Sciatic nerve (tissue), 2 donors: Measurements from ENCODE around the gene UBE3B. TPM values are rescaled to one million over a fixed set of nuclear protein-coding genes. Genes with fewer than 3 reads are reported as not detected.

Source experiments
- ATAC-seq: fragments of 200-7000 bp; cut with Tn5 transposase; one replicate; pipeline ENCODE4 v1.9.1; 2020; ENCODE audit warnings: mild to moderate bottlenecking, moderate library complexity
- DNase-seq: peaks from one replicate; pipeline ENCODE4 v3.0.0-alpha.2; 2020; ENCODE audit warnings: low spot score
- intact Hi-C: fragments of 100-400 bp; cut with DNase I; formaldehyde crosslinking; loops from one replicate; pipeline ENCODE4 v1.14.2; 2022
- total RNA-seq: library from RNA; stranded (reverse); fragmentation: NEBNext Ultra II Directional; extraction: Animal tissue kit (Norgen Biotek cat#: 25700); gene quantifications from one replicate; pipeline ENCODE4 v1.2.1, GENCODE V29; 2021
- donor health status: DM: no; HTN: no; CAD: no.
- donor health status: DM: no; HTN: no; CAD: no.

The UBE3B gene
- total RNA-seq, 1 donor from 2014 or later = 40.4 TPM

GRCh38 chr12:109518820-109519665 is 41.6 kb downstream of the UBE3B start:
- intact Hi-C loops = no loop called here
- DNase-seq = peak; percentile 78

GRCh38 chr12:109519787-109520186 is 42.4 kb downstream of the UBE3B start:
- DNase-seq = no peak
- no peak for ATAC-seq
- intact Hi-C loops = no loop called here

More at GRCh38 chr12:109518820-109519665, 41.6 kb downstream of the UBE3B start:
- ATAC-seq = peak; percentile 64

GRCh38 chr12:109521831-109522230 is 44.4 kb downstream of the UBE3B start:
- DNase-seq = no peak
- intact Hi-C loops = no loop called here
- no peak for ATAC-seq

- DNase-seq (no peak), ATAC-seq (peak; percentile 25)
- intact Hi-C loops = no loop called here
These were observed 45.6 kb downstream of the UBE3B start for GRCh38 chr12:109523071-109523470.

DNA sequence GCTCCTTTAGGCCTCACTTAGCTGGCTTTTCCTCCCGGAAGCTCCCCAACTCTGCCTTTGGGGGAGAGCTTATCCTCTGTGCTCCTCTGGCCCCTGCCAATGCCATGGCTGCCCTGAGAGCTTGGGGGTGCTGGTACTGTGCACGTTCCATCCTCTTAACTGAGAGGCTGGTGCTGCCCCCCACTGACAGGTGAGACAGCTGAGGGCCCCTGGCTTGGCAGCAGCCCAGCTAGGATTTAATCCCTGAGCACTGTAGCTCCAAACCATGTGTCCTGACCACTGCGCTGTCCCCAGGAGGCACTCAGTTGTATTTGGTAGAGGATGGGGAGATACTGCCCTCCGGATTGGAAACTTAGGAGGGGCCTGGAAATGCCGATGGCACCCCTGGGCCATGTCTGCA is 46.1 kb downstream of the UBE3B start:
- intact Hi-C loops = no loop called here

GRCh38 chr12:109524466-109525278 is 47.2 kb downstream of the UBE3B start:
- intact Hi-C loops = no loop called here
- no peak for ATAC-seq
- DNase-seq = no peak

More for the DNA sequence above, 46.1 kb downstream of the UBE3B start:
- no peak for ATAC-seq
- DNase-seq = no peak

DNA sequence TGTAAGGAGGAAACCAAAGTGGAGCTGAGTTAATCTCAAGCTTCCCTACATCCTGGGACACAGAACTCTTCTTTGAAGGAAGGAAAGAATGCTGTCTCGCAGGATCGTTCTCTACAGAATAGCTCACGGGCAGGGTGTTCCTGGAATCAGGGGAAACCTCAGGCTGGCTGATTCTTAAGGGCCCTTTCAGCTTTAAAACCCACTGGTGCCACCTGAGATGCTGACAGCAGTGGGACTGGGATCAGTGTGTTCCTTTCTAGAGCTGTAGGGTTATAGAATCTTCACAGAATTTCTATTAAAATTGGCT is 47.8 kb downstream of the UBE3B start:
- ATAC-seq (no peak), DNase-seq (no peak)
- intact Hi-C loops = no loop called here

GRCh38 chr12:109527489-109528123 is 50.2 kb downstream of the UBE3B start:
- DNase-seq = no peak
- intact Hi-C loops = no loop called here
- no peak for ATAC-seq

DNA sequence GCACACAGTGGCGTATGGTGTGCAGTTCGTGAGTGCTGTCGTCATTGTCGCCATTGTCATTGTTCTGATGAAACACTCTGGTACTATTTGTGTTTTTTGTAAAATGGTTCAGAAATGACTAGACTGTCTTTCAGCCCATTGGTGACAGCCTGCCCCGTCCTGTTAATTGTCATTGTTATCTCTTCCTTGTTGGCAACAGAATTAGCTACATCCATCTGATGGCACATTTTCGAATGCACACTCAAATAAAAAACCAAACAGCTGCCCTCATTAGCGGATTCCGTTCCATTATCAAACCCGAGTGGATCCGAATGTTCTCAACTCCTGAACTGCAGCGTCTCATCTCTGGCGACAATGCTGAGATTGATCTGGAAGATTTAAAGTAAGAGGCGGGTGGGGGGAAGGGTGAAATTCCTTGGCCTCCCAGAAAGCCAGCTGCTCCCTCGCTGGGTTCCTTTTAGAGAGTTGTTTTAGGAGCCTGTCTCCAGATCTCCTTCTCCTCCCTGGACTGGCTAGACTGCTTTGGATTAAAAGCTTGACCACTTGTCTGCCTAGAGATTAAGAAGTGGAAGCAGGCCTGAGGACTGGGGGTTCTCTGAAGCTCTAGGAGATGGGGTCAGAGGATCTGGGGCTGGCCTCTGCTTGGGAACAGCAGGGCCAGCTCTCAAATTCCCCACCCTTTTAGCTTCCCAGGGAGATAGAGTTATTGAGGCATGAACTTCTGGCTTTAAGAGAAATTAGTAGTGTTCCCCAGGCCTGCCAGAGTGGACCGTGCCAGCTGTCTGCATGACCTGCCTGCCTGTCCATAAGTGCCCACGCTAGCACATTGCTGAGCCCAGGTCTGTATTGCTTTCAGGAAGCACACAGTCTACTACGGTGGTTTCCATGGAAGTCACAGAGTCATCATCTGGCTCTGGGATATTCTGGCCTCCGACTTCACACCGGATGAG is 52.5 kb downstream of the UBE3B start:
- ATAC-seq = no peak
- intact Hi-C loops = no loop called here

GRCh38 chr12:109531411-109531810 is 54.0 kb downstream of the UBE3B start:
- no peak for DNase-seq
- no peak for ATAC-seq
- intact Hi-C loops = no loop called here

More for the DNA sequence above, 52.5 kb downstream of the UBE3B start:
- no peak for DNase-seq

- ATAC-seq (no peak), DNase-seq (no peak)
- intact Hi-C loops = no loop called here
These were observed 55.5 kb downstream of the UBE3B start for GRCh38 chr12:109532721-109533486.

- DNase-seq (no peak), ATAC-seq (no peak)
- intact Hi-C loops = no loop called here
These were observed 56.0 kb downstream of the UBE3B start for GRCh38 chr12:109533487-109533740.

DNA sequence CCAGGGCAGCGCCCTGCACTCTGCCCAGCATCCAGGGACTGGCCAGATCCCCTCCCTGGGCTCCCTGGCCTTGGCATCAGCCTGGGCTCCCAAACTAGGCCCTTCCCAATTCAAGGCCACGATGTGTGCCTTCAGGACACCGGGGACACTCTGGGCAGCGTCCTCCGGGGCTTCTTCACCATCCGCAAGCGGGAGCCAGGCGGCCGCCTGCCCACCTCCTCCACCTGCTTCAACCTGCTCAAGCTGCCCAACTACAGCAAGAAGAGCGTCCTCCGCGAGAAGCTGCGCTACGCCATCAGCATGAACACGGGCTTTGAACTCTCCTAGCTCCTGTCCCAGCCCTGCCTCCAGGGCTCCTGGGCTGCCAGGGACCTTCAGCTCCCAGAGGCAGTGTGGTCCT is 57.0 kb downstream of the UBE3B start:
- DNase-seq = no peak
- no peak for ATAC-seq
- intact Hi-C loops = no loop called here

DNA sequence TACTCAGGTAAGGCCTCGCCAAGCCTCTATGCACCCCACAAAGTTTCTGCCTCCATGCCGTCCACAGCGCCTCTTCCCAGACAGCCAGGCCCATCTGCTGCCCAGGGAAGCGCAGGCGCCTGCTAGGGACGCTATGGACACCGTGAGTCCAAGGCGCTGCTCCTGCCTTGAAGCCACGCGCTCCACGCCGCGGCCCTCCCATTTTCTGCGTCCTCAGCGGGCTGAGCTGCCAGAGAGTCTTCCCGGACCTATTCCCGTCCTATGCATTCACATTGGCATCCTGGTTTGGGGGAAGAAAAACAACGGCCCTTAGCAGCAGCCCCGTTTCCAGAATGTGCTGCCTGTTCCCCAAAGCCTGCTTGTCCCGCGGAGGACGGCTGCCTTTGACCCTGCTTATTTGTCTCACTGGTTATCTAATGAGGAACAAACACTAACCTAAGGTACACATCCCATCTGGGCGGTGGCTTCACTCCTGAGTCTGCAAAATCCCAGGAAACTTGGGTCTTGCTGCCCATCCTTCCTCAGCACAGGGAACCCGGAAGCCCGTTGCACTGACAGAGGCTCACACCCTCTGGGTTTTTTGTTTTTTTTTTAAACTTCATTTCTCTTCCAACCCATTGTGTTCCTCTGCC is 57.9 kb downstream of the UBE3B start:
- intact Hi-C loops = no loop called here
- ATAC-seq (no peak), DNase-seq (no peak)

DNA sequence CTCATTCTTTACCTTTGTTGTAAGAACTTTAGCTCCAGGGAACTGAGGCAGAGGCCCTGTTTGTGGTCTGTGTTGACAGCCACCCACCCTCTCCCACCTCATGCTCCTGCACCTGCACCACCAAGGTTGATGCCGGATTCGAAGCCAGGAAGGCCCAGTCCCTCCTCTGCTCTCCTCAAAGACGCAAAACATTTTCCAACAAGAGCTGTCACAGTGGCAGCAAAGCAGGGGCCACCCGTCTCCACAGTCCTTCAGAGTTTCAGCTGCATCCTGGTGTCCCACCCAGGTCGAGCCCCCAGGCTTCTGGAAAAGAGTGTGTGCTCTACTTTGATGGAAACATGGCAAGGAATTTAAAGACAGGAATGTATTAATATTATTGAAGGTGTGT is 58.4 kb downstream of the UBE3B start:
- no peak for DNase-seq
- intact Hi-C loops = no loop called here
- no peak for ATAC-seq

DNA sequence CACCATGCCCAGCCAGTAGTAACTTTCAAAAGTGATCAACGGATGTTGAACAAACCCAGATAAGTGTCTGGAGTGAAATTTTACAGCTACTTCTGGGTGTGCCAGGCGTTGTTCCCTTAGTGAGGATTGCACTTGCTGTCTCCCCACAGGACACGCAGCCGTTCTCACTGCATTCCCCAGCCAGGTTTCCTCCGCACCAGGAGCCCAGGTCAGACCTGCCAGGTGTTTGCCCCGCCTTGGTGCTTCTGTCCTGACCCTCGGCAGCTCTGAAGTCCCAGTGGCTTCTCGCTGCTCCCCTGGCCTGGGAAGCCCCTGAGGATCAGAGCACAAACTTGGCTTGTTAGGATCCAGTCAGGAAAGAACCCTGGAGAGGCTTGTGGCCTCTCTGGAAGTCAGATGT is 59.7 kb downstream of the UBE3B start:
- DNase-seq (no peak), ATAC-seq (no peak)
- intact Hi-C loops = no loop called here

DNA sequence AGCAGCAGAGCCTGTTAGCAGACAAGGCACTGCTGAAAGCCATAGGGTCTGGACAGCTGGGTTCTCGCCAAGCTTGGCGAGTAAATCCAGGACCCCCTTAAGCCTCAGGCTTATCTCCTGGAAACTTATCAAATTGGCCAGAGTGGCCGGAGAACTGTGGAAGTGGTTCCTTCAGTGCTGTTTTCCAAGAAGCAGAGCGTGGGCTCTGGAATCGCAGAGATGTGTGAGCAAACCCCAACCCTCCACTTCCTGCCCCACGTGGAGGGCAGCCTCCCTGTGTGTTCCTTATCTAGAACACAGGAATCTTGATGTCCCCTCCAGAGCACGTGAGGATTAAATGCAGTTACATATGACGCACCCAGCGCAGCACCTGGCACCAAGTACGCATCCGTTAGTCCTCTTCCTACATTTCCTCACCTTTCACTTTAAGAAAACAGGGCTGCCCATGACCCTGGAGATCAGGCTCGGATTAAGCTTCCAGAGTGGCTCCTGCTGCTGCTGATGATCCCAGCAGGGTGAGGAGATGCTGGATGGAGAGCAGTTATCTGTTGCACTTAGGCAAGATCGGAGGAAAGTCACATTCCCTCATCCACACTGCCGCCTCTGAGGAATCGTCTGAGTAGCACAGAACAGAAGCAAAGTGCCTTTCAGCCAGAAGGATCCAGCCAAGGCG is 60.9 kb downstream of the UBE3B start:
- DNase-seq (no peak), ATAC-seq (no peak)
- intact Hi-C loops = no loop called here
